Prostate gland (tissue), 2 donors: ENCODE measurements around the gene BICRA. TPM values are rescaled to one million over a fixed set of nuclear protein-coding genes. Genes with fewer than 3 reads are reported as not detected.

Experiments
- DNase-seq: peaks from one replicate; pipeline ENCODE4 v3.0.0-alpha.2; 2019; ENCODE audit warnings: low spot score
- H3K27ac ChIP-seq, 2 donors: fragments of 200-600 bp; sonication (generic); 2 replicates each; pipeline ENCODE4 v1.5.1; 2017 to 2019
- H3K27me3 ChIP-seq: fragments of 200-600 bp; sonication (generic); replicated peaks from 2 replicates; pipeline ENCODE4 v1.5.1; 2019; ENCODE audit not compliant: insufficient read depth
- H3K36me3 ChIP-seq, 2 donors: fragments of 200-600 bp; sonication (generic); 1 replicate in 1 of 2; 2 replicates in 1 of 2; pipeline versions ENCODE4 v1.5.1 to v1.8.1; 2017 to 2019
- H3K4me1 ChIP-seq: fragments of 200-600 bp; sonication (generic); replicated peaks from 2 replicates; pipeline ENCODE4 v1.5.1; 2019
- H3K4me3 ChIP-seq, 2 donors: fragments of 200-600 bp; sonication (generic); 2 replicates each; pipeline ENCODE4 v1.5.1; 2017 to 2019
- H3K9me3 ChIP-seq: fragments of 200-600 bp; sonication (generic); 2 replicates; pipeline ENCODE4 v1.5.1; 2017
- POLR2A ChIP-seq: fragments of 450-650 bp; IDR thresholded peaks from one replicate; pipeline ENCODE4 v1.6.1; 2016; ENCODE audit warnings: antibody characterized with exemption, mild to moderate bottlenecking
- POLR2AphosphoS5 ChIP-seq: sonication (generic); formaldehyde crosslinking; IDR thresholded peaks from one replicate; pipeline ENCODE4 v1.6.1; 2017; ENCODE audit warnings: antibody characterized with exemption
- WGBS: methylation state at CpG from one replicate; pipeline ENCODE4 v1.1.5; 2018; 5-methylcytosine and 5-hydroxymethylcytosine counted together
- intact Hi-C: fragments of 100-400 bp; cut with DNase I; formaldehyde crosslinking; loops from one replicate; pipeline ENCODE4 v1.14.2; 2022
- total RNA-seq, 2 donors: library from RNA; depleted of rRNA; stranded (reverse); fragments of >200 nt; gene quantifications; one replicate each; pipeline ENCODE4 v1.1.0, GENCODE V29; 2016
- TF ChIP-seq, protein P1 (sequence below), 4 experiments: fragments of 200-600 bp in 2 of 4; fragments of 450-650 bp in 2 of 4; sonication (generic) in 2 of 4; IDR thresholded peaks; 1 replicate in 3 of 4; 2 replicates in 1 of 4; pipeline ENCODE4 v1.5.1; 2016 to 2019; ENCODE audit warnings: antibody characterized with exemption in 4 of 4, mild to moderate bottlenecking in 2 of 4, moderate library complexity in 2 of 4

BICRA gene
- total RNA-seq, 2 donors from 2014 or later: 19.4 to 25.3 TPM

DNA sequence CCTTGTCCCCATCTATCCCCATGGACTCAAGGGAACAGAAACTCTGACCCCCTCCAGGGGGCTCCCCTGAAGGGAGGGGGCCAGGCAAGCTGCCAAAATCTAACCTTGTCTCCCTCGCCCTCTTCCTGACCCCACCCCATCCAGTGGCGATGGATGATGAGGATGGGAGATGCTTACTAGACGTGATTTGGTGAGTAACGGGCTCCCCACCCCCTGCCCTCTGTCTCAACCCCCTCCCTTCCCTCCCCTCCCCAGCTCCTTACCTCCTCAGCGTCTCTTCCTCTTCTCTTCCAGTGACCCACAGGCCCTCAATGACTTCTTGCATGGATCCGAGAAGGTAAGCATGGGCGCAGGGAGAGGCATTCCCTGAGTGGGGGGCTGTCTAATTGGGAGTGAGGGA is 64.5 kb downstream of the BICRA start:
- no peak overlapping the region for H3K27ac ChIP-seq
- no peak for TF ChIP-seq POLR2AphosphoS5
- TF ChIP-seq, protein P1, sequence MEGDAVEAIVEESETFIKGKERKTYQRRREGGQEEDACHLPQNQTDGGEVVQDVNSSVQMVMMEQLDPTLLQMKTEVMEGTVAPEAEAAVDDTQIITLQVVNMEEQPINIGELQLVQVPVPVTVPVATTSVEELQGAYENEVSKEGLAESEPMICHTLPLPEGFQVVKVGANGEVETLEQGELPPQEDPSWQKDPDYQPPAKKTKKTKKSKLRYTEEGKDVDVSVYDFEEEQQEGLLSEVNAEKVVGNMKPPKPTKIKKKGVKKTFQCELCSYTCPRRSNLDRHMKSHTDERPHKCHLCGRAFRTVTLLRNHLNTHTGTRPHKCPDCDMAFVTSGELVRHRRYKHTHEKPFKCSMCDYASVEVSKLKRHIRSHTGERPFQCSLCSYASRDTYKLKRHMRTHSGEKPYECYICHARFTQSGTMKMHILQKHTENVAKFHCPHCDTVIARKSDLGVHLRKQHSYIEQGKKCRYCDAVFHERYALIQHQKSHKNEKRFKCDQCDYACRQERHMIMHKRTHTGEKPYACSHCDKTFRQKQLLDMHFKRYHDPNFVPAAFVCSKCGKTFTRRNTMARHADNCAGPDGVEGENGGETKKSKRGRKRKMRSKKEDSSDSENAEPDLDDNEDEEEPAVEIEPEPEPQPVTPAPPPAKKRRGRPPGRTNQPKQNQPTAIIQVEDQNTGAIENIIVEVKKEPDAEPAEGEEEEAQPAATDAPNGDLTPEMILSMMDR (IDR thresholded peaks at IDR 0.05): no peak
- TF ChIP-seq POLR2A: no peak
- no peaks in the 10 kb centered on the region for H3K9me3 ChIP-seq
- H3K27me3 ChIP-seq: no peaks in the 10 kb centered on the region
- H3K36me3 ChIP-seq: no peaks in the 10 kb centered on the region
- no peak overlapping the region for H3K4me3 ChIP-seq
- intact Hi-C loops: no loop called here
- WGBS: 86% methylated on average over 7 of the region's 7 CpGs
- DNase-seq: no peak
- no peaks in the 10 kb centered on the region for H3K4me1 ChIP-seq

DNA sequence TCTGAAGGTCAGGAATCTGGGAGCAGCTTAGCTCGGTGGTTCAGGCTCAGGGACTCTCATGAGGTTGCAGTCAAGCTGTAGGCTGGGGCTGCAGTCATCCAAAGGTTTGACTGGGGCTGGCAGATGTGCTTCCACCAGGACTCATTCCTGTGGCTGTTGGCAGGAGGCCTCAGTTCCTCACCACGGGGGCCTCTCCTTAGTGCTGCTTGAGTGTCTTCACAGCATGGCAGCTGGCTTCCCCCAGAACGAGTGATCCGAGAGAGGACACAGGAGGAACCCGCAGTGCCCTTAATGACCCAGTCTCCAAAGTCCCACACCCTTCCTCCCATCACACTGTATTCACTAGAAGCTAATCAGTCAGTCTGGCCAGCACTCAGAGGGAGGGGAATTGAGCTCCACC is 65.6 kb downstream of the BICRA start:
- WGBS: 80% methylated on average over 5 of the region's 5 CpGs

DNA sequence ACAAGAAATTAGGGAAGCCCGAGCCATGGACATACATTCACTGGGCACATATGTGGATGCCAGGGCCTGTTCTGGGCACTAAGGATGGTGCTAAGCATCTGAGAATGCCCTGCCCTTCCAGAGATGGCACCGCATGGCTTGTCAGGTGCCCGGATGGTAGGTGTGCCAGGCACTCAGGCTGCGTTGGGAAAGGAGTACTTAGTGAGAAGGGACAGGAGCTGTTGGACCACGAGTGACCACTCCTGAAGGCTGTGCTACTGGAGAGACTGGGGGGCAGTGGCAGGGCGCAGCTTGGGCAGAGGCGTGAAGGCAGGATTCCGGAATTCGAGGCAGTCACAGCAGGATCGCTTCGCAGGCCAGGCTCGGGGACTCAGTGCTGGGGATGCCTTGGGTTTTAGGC is 66.3 kb downstream of the BICRA start:
- Histone ChIP-seq H3K27me3 (no peaks in the 10 kb centered on the region), H3K4me1 (no peaks in the 10 kb centered on the region), H3K9me3 (no peaks in the 10 kb centered on the region), H3K4me3 (no peak overlapping the region), H3K36me3 (peaks cover 0 to 12% of the 10 kb centered on the region in 2 donors), H3K27ac (no peak overlapping the region)
- TF ChIP-seq POLR2A: no peak
- TF ChIP-seq, protein P1 (IDR thresholded peaks at IDR 0.05): no peak
- DNase-seq: no peak
- intact Hi-C loops: no loop called here
- 90% methylated on average over 12 of the region's 12 CpGs for WGBS

More for the DNA sequence above, 65.6 kb downstream of the BICRA start:
- Histone ChIP-seq H3K4me1 (no peaks in the 10 kb centered on the region), H3K4me3 (no peak overlapping the region), H3K27ac (no peak overlapping the region), H3K9me3 (no peaks in the 10 kb centered on the region), H3K27me3 (no peaks in the 10 kb centered on the region), H3K36me3 (peaks cover 0 to 5% of the 10 kb centered on the region in 2 donors)
- TF ChIP-seq POLR2AphosphoS5 (no peak), POLR2A (no peak)
- TF ChIP-seq, protein P1 (IDR thresholded peaks at IDR 0.05): no peak
- intact Hi-C loops: no loop called here
- no peak for DNase-seq

DNA sequence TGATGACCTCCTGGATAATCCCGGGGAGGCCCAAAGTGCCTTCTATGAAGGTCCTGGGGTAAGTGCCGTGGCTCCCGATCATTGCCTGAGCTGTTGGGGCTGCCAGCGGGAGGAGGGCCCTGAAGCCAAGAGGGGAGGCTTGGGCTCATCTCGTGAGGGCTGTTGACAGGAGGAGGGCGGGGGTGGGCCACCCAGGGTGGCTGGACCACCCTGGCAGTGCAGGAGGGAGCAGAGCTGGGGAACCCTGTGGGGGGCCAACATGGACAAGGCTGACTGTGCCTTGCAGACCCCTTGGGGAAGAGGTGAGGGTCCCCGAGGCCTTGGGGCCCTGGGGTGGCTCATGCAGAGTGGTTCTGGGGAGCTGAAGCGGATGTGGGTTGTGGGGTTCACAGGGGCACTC is 66.9 kb downstream of the BICRA start:
- intact Hi-C loops: no loop called here
- no peak for DNase-seq
- TF ChIP-seq POLR2A: no peak
- TF ChIP-seq, protein P1 (IDR thresholded peaks at IDR 0.05): no peak
- Histone ChIP-seq H3K36me3 (peaks cover 0 to 18% of the 10 kb centered on the region in 2 donors), H3K4me3 (no peak overlapping the region), H3K4me1 (no peaks in the 10 kb centered on the region), H3K27me3 (no peaks in the 10 kb centered on the region), H3K9me3 (no peaks in the 10 kb centered on the region), H3K27ac (no peak overlapping the region)
- WGBS: 77% methylated on average over 8 of the region's 8 CpGs

DNA sequence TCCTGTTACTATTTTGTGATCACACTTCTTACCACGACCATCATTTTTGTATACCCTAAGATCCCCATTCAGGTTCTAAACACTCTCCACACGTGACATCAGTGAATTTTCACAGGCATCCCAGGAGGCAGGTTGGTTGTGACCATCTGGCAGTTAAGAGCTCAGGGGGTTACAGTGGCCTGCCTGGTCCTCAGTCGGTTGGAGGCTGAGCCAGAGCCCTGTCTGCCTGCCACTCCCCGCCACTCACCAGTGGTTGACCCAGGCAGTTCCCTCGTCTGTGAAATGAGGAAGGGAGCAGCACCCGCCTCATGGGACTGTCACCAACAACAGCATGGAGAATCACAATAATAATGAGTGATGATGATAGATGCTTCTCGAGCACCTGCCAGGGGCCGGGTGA is 67.9 kb downstream of the BICRA start:
- no peak overlapping the region for H3K4me3 ChIP-seq
- 78% methylated on average over 8 of the region's 8 CpGs for WGBS
- H3K36me3 ChIP-seq: peaks cover 0 to 21% of the 10 kb centered on the region in 2 donors
- no peak for DNase-seq
- no peak overlapping the region for H3K27ac ChIP-seq
- TF ChIP-seq POLR2A (no peak), POLR2AphosphoS5 (no peak)
- TF ChIP-seq, protein P1 (IDR thresholded peaks at IDR 0.05): no peak
- H3K4me1 ChIP-seq: no peaks in the 10 kb centered on the region
- intact Hi-C loops: no loop called here
- H3K9me3 ChIP-seq: no peaks in the 10 kb centered on the region
- no peaks in the 10 kb centered on the region for H3K27me3 ChIP-seq
